AG09319 (cell line): ENCODE measurements around the gene POMGNT2.

Experiments used
- DNase-seq: peaks from one replicate; pipeline ENCODE4 v3.0.0-alpha.2; 2010; ENCODE audit warnings: low read depth; ENCODE audit errors: extremely low read depth
- CTCF ChIP-seq: IDR thresholded peaks from 2 replicates; pipeline ENCODE4 v1.5.1; 2011; ENCODE audit warnings: low read depth, mild to moderate bottlenecking, inconsistent platforms, low read length, moderate library complexity

POMGNT2 gene

GRCh38 chr3:43075904-43076661 lies 29.8 kb downstream of the POMGNT2 start:
- DNase-seq, result no peak
- no peak for TF ChIP-seq CTCF

- TF ChIP-seq CTCF, result no peak
- no peak for DNase-seq
Measured at GRCh38 chr3:43074901-43075689, 30.8 kb downstream of the POMGNT2 start.

- no peak for DNase-seq
- no peak for TF ChIP-seq CTCF
Measured at GRCh38 chr3:43074482-43074881, 31.4 kb downstream of the POMGNT2 start.

- no peak for TF ChIP-seq CTCF
- no peak for DNase-seq
Measured at GRCh38 chr3:43073836-43074220, 32.1 kb downstream of the POMGNT2 start.

- no peak for DNase-seq
- no peak for TF ChIP-seq CTCF
Measured at GRCh38 chr3:43073116-43073835, 32.6 kb downstream of the POMGNT2 start.

- TF ChIP-seq CTCF, result no peak
Measured at GRCh38 chr3:43072361-43072760, 33.5 kb downstream of the POMGNT2 start.

More at GRCh38 chr3:43072361-43072760, 33.5 kb downstream of the POMGNT2 start:
- DNase-seq, result no peak
